ENCODE results near the gene NKPD1.

NKPD1 gene

GRCh38 chr19:45117167-45117594, 43.6 kb downstream of the NKPD1 start:
- peak; percentile 91 for DNase-seq

GRCh38 chr19:45115809-45116615, 44.8 kb downstream of the NKPD1 start:
- no peak for DNase-seq

GRCh38 chr19:45114116-45114515, 46.7 kb downstream of the NKPD1 start:
- DNase-seq, result no peak

DNA sequence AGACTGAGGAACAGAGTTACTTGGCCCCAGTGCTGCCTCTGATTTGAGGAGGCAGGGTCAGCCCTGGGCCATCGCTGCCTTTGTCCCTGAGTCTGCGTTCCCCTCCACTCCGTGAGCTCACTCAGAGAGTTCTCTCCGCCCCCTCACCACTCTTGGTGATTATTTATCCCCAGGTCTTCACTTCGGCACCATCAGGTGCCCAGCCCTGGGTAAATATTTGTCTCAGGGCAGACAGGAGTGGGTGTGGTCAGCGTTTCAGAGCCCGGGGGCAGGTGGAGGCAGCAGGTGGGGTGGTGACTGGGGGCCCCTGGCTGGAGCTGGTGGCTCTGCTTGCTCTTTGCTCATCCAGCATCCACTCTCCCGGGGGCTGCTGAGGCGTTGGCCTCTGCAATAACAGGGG, 47.2 kb downstream of the NKPD1 start:
- DNase-seq, result no peak

DNA sequence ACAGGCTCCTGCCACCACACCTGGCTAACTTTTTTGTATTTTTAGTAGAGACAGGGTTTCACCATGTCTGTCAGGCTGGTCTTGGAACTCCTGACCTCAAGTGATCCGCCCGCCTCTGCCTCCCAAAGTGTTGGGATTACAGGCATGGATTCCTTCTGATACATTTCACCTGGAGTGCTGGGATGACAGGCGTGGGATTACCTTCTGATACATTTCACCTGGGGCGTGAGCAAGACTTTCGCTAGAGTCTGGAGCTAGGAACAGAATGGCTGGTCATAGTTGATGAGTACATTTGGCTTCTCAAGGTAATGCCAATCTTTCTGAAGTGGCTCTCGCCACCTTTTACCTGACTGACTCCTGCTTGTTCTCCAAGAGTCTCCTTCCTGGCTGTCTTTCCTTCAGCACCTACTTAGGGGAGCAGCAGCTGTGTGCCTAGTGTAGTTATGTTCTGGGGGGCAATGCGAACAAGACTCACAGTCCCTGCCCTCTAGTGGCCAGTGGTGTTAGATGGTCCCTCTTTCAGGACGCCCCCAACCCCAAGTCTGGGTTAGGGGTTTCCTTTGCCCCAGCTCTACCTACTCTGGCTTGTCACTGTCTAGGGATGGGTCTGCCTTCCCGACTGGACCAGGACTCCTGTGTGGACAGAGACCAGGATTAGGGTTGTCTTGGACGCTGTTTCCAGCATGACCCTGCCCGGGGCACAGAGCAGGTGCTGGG, 48.5 kb downstream of the NKPD1 start:
- no peak for DNase-seq

Data from hematopoietic multipotent progenitor cell treated with erythropoietin and hydrocortisone succinate and interleukin-3 and kit ligand, for 4 days (in vitro differentiated cells).